MCF 10A (cell line): Measurements from ENCODE around the gene PROZ. TPM values are rescaled to one million over a fixed set of nuclear protein-coding genes. Genes with fewer than 3 reads are reported as not detected.

ENCODE experiments used
- BruUV-seq: library from RNA; stranded (reverse); fragments of 400-500 nt; replicated peaks from 2 replicates; lab custom pipeline; 2021; lab: Mats Ljungman, UMichigan
- CTCF ChIA-PET: fragments of 300-600 bp; sonication (Branson Sonifier 250); formaldehyde crosslinking; extraction: SDS; loops from one replicate; lab custom pipeline; 2021; ENCODE audit warnings: antibody characterized with exemption, inconsistent platforms; lab: Yijun Ruan, JAX
- POLR2A ChIA-PET: fragments of 300-600, 350-650 bp; sonication (Branson Sonifier 250); formaldehyde crosslinking; extraction: SDS; loops from one replicate; lab custom pipeline; 2020; ENCODE audit warnings: antibody characterized with exemption, inconsistent platforms; lab: Yijun Ruan, JAX
- DNase-seq: peaks from one replicate; pipeline ENCODE4 v3.0.0-alpha.2; 2018; ENCODE audit not compliant: unreplicated experiment
- H3K27ac Mint-ChIP-seq: one replicate; pipeline ENCODE4 v1.8.0; 2022; ENCODE audit warnings: mild to moderate bottlenecking, low read depth, mixed read lengths; ENCODE audit not compliant: unreplicated experiment
- H3K27me3 Mint-ChIP-seq: one replicate; pipeline ENCODE4 v1.8.0; 2022; ENCODE audit warnings: mixed read lengths; ENCODE audit not compliant: insufficient read depth, unreplicated experiment
- H3K36me3 Mint-ChIP-seq: one replicate; pipeline ENCODE4 v1.8.0; 2022; ENCODE audit warnings: mild to moderate bottlenecking, moderate library complexity, mixed read lengths; ENCODE audit not compliant: insufficient read depth, unreplicated experiment
- H3K4me1 Mint-ChIP-seq: one replicate; pipeline ENCODE4 v1.8.0; 2022; ENCODE audit warnings: mixed read lengths; ENCODE audit not compliant: insufficient read depth, unreplicated experiment
- H3K4me3 Mint-ChIP-seq: one replicate; pipeline ENCODE4 v1.8.0; 2022; ENCODE audit warnings: mild to moderate bottlenecking, moderate library complexity, mixed read lengths; ENCODE audit not compliant: unreplicated experiment
- H3K9me3 Mint-ChIP-seq: one replicate; pipeline ENCODE4 v1.8.0; 2022; ENCODE audit warnings: mixed read lengths; ENCODE audit not compliant: unreplicated experiment
- CTCF ChIP-seq: fragments of 200-600 bp; IDR thresholded peaks from one replicate; pipeline ENCODE4 v1.8.0; 2022; ENCODE audit warnings: antibody characterized with exemption, mild to moderate bottlenecking; ENCODE audit not compliant: unreplicated experiment
- intact Hi-C: fragments of 100-400 bp; cut with micrococcal nuclease; formaldehyde crosslinking; loops from 2 replicates; pipeline ENCODE4 v1.14.1; 2022
- total RNA-seq: library from RNA; stranded (reverse); gene quantifications from 2 replicates; pipeline ENCODE4 v1.2.3, GENCODE V29; 2022

PROZ gene
- total RNA-seq, 1 experiment from 2014 or later: not detected

- intact Hi-C loops: no loop called here
- CTCF ChIA-PET: interaction anchor here (0.7 kb wide), 1 partner anchor 22 kb away, joined by 3 read pairs; no protein-coding TSS in a partner anchor
- Mint-ChIP-seq H3K27ac (no peak overlapping the region), H3K4me3 (no peak overlapping the region), H3K27me3 (no peaks in the 10 kb centered on the region), H3K4me1 (peaks cover 4% of the 10 kb centered on the region), H3K36me3 (peaks cover 50% of the 10 kb centered on the region), H3K9me3 (no peaks in the 10 kb centered on the region)
- no peak for TF ChIP-seq CTCF
- BruUV-seq: no TSS peak
- no peak for DNase-seq
- POLR2A ChIA-PET: interaction anchor here (0.6 to 2.5 kb wide), 3 partner anchors 11 to 108 kb away, joined by 3 to 21 read pairs (median 3); partner anchors contain the start of genes CUL4A and PCID2
Measured at GRCh38 chr13:113219256-113219940, 61.0 kb downstream of the PROZ start.

DNA sequence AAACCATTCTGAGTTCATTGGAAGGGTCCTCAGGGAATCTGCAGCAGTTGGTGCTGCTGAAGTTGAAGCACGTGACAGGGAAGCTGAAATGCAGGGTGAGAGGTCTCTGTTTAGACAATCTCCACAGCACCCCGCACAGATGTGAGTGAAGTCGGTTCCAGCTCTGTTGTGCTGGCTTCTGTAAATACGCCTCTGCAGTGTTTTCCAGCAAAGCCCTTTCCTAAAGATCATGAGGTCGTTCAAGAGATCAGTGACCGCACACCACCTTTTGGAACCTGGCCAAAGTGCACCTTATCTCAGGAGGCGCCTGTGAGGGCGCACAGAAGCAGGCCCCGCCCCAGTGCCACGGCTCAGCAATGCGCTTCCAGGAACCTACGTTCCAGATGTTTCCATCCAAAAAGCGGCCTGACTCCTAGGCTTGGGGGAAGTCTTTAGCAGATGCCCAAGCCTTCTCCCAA, 61.7 kb downstream of the PROZ start:
- Mint-ChIP-seq H3K27ac (no peak overlapping the region), H3K4me1 (peaks cover 4% of the 10 kb centered on the region), H3K9me3 (no peaks in the 10 kb centered on the region), H3K27me3 (no peaks in the 10 kb centered on the region), H3K4me3 (no peak overlapping the region), H3K36me3 (peaks cover 57% of the 10 kb centered on the region)
- no peak for DNase-seq
- BruUV-seq: no TSS peak
- intact Hi-C loops: no loop called here
- POLR2A ChIA-PET: no interaction called here
- TF ChIP-seq CTCF: no peak
- CTCF ChIA-PET: no interaction called here

DNA sequence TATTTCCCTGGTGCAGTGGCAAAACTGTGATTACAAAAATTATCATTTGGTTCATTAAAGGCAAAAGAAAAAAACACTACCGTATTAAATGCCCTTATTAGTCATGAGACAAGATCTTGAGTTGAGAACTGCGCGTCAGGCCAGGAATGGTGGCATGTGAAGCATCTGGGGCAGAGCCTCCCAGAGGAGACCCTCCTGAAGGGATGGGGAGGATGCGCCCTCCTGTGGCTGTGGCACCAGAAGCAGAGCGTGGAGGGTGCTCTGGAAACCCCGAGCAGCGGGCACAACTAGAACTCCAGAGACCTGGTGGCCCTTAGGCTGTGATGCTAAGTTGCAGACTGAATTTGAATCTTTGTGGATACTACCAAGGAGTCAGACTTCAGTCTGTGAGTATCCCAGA, 62.4 kb downstream of the PROZ start:
- Mint-ChIP-seq H3K4me3 (no peak overlapping the region), H3K27ac (no peak overlapping the region), H3K4me1 (peaks cover 4% of the 10 kb centered on the region), H3K27me3 (no peaks in the 10 kb centered on the region), H3K9me3 (no peaks in the 10 kb centered on the region), H3K36me3 (peaks cover 64% of the 10 kb centered on the region)
- DNase-seq: no peak
- intact Hi-C loops: no loop called here
- ChIA-PET CTCF (interaction anchor here (0.6 kb wide), 1 partner anchor 12 kb away, joined by 3 read pairs; no protein-coding TSS in a partner anchor), POLR2A (no interaction called here)
- no peak for TF ChIP-seq CTCF
- BruUV-seq: no TSS peak

Other genes starting within 250 kb of the PROZ start
- not detected in 2 replicates for gene MCF2L, start 189.4 kb upstream of the PROZ start, total RNA-seq
- not detected in 2 replicates for gene F7, start 52.9 kb upstream of the PROZ start, total RNA-seq
- gene F10, start 35.8 kb upstream of the PROZ start, total RNA-seq: not detected in 2 replicates
- 60.7 and 63.4 TPM in 2 replicates for gene PCID2, start 50.0 kb downstream of the PROZ start, total RNA-seq
- 74.7 and 85.9 TPM in 2 replicates for gene CUL4A, start 51.0 kb downstream of the PROZ start, total RNA-seq
- gene LAMP1, start 138.6 kb downstream of the PROZ start, total RNA-seq: 141 and 150 TPM in 2 replicates
- 2.4 and 3.5 TPM in 2 replicates for gene GRTP1, start 205.5 kb downstream of the PROZ start, total RNA-seq